Endothelial cell (in vitro differentiated cells): Measurements from ENCODE around the gene PREPL. TPM values are rescaled to one million over a fixed set of nuclear protein-coding genes. Genes with fewer than 3 reads are reported as not detected.

Experiments used
- DNase-seq: peaks from one replicate; pipeline ENCODE4 v3.0.0; 2021; ENCODE audit warnings: low spot score
- H3K27ac Mint-ChIP-seq: one replicate; pipeline ENCODE4 v1.8.0; 2021; ENCODE audit warnings: mixed read lengths, inconsistent platforms; ENCODE audit not compliant: unreplicated experiment
- H3K27me3 Mint-ChIP-seq: one replicate; pipeline ENCODE4 v1.8.0; 2021; ENCODE audit warnings: mild to moderate bottlenecking, moderate library complexity, mixed read lengths, inconsistent platforms; ENCODE audit not compliant: unreplicated experiment
- H3K36me3 Mint-ChIP-seq: one replicate; pipeline ENCODE4 v1.8.0; 2021; ENCODE audit warnings: mild to moderate bottlenecking, low read depth, mixed read lengths, inconsistent platforms; ENCODE audit not compliant: unreplicated experiment
- H3K4me1 Mint-ChIP-seq: one replicate; pipeline ENCODE4 v1.8.0; 2021; ENCODE audit warnings: mild to moderate bottlenecking, mixed read lengths, inconsistent platforms; ENCODE audit not compliant: unreplicated experiment
- H3K4me3 Mint-ChIP-seq: one replicate; pipeline ENCODE4 v1.8.0; 2021; ENCODE audit warnings: mild to moderate bottlenecking, mixed read lengths, inconsistent platforms; ENCODE audit not compliant: unreplicated experiment
- H3K9me3 Mint-ChIP-seq: one replicate; pipeline ENCODE4 v1.8.0; 2021; ENCODE audit warnings: mixed read lengths, inconsistent platforms; ENCODE audit not compliant: unreplicated experiment
- total RNA-seq: library from RNA; stranded (reverse); fragmentation: NEBNext Ultra II Directional; extraction: Animal tissue kit (Norgen Biotek cat#: 25700); gene quantifications from one replicate; pipeline ENCODE4 v1.2.1, GENCODE V29; 2021; ENCODE audit not compliant: unreplicated experiment
- TF ChIP-seq, protein P1 (sequence below): fragments of 200-600 bp; sonication (generic); IDR thresholded peaks from one replicate; pipeline ENCODE4 v1.5.0; 2021; ENCODE audit warnings: antibody characterized with exemption; ENCODE audit not compliant: unreplicated experiment

The PREPL gene
- total RNA-seq, 1 donor from 2014 or later, result 16.3 TPM

- Mint-ChIP-seq H3K36me3 (peaks cover 3% of the 10 kb centered on the region), H3K27ac (no peak overlapping the region), H3K9me3 (no peaks in the 10 kb centered on the region), H3K27me3 (no peaks in the 10 kb centered on the region), H3K4me1 (no peaks in the 10 kb centered on the region), H3K4me3 (no peak overlapping the region)
- DNase-seq, result no peak
- TF ChIP-seq, protein P1, sequence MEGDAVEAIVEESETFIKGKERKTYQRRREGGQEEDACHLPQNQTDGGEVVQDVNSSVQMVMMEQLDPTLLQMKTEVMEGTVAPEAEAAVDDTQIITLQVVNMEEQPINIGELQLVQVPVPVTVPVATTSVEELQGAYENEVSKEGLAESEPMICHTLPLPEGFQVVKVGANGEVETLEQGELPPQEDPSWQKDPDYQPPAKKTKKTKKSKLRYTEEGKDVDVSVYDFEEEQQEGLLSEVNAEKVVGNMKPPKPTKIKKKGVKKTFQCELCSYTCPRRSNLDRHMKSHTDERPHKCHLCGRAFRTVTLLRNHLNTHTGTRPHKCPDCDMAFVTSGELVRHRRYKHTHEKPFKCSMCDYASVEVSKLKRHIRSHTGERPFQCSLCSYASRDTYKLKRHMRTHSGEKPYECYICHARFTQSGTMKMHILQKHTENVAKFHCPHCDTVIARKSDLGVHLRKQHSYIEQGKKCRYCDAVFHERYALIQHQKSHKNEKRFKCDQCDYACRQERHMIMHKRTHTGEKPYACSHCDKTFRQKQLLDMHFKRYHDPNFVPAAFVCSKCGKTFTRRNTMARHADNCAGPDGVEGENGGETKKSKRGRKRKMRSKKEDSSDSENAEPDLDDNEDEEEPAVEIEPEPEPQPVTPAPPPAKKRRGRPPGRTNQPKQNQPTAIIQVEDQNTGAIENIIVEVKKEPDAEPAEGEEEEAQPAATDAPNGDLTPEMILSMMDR, result no peak
Observed at GRCh38 chr2:44333994-44334393, 27.3 kb downstream of the PREPL start.

DNA sequence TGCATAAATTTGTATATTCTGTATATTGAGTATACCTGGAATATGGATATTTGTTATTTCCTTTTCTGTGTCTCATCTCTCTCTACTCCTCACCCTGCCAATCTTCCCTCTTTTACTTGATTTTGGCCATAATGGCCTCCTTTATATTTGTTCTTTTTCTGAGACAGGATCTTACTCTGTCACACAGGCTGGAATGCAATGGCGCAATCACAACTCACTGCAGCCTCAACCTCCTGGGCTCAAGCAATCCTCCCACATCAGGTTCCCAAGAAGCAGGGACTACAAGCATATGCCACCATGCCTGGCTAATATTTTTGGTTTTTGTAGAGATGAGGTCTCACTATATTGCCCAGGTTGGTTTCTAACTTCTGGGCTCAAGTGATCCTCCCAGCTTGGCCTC lies 30.5 kb downstream of the PREPL start:
- no peak for DNase-seq
- TF ChIP-seq, protein P1, result no peak
- H3K9me3 Mint-ChIP-seq, result no peaks in the 10 kb centered on the region
- H3K27ac Mint-ChIP-seq, result no peak overlapping the region
- no peaks in the 10 kb centered on the region for H3K4me1 Mint-ChIP-seq
- H3K4me3 Mint-ChIP-seq, result no peak overlapping the region
- H3K27me3 Mint-ChIP-seq, result no peaks in the 10 kb centered on the region
- no peaks in the 10 kb centered on the region for H3K36me3 Mint-ChIP-seq

GRCh38 chr2:44329343-44329742 lies 32.0 kb downstream of the PREPL start:
- TF ChIP-seq, protein P1, result no peak
- Mint-ChIP-seq H3K4me3 (no peak overlapping the region), H3K9me3 (no peaks in the 10 kb centered on the region), H3K27me3 (no peaks in the 10 kb centered on the region), H3K27ac (no peak overlapping the region), H3K4me1 (no peaks in the 10 kb centered on the region), H3K36me3 (no peaks in the 10 kb centered on the region)
- DNase-seq, result no peak

- Mint-ChIP-seq H3K4me1 (no peaks in the 10 kb centered on the region), H3K27ac (no peak overlapping the region), H3K9me3 (no peaks in the 10 kb centered on the region), H3K27me3 (no peaks in the 10 kb centered on the region), H3K4me3 (no peak overlapping the region), H3K36me3 (no peaks in the 10 kb centered on the region)
- DNase-seq, result no peak
- TF ChIP-seq, protein P1, result no peak
Observed at GRCh38 chr2:44328750-44329149, 32.5 kb downstream of the PREPL start.

- H3K4me3 Mint-ChIP-seq, result no peak overlapping the region
- TF ChIP-seq, protein P1, result no peak
Observed at GRCh38 chr2:44326548-44327264, 34.6 kb downstream of the PREPL start.

More at GRCh38 chr2:44326548-44327264, 34.6 kb downstream of the PREPL start:
- no peak overlapping the region for H3K27ac Mint-ChIP-seq
- H3K4me1 Mint-ChIP-seq, result no peaks in the 10 kb centered on the region
- H3K27me3 Mint-ChIP-seq, result no peaks in the 10 kb centered on the region
- no peak for DNase-seq
- no peaks in the 10 kb centered on the region for H3K9me3 Mint-ChIP-seq
- H3K36me3 Mint-ChIP-seq, result peaks cover 7% of the 10 kb centered on the region
